D721Med (cell line): ENCODE data around the gene CASP5.
"Not testable (repeated sequence)": the region's sequence is repeated elsewhere in the genome, so short reads cannot be mapped to it uniquely, and the experiment has no call there.

Experiments used
- DNase-seq: peaks from one replicate; pipeline ENCODE4 v3.0.0; 2011; ENCODE audit warnings: low spot score; ENCODE audit not compliant: insufficient read length
- FAIRE-seq: peaks from 2 replicates; lab custom pipeline; 2011; peaks lifted over from hg19 to GRCh38; lab: Jason Lieb, UNC
- CTCF ChIP-seq: IDR thresholded peaks from 2 replicates; pipeline ENCODE4 v1.5.1; 2012; ENCODE audit warnings: mild to moderate bottlenecking, control low read depth; ENCODE audit not compliant: insufficient read depth; ENCODE audit errors: missing control alignments

Gene CASP5

GRCh38 chr11:105042178-105042577, 19.2 kb upstream of the CASP5 start:
- FAIRE-seq (no peak), DNase-seq (no peak)
- TF ChIP-seq CTCF = no peak

- FAIRE-seq (no peak), DNase-seq (no peak)
- TF ChIP-seq CTCF = no peak
Measured at GRCh38 chr11:105040703-105041102, 17.7 kb upstream of the CASP5 start.

- TF ChIP-seq CTCF = no peak
- FAIRE-seq (no peak), DNase-seq (no peak)
Measured at GRCh38 chr11:105034813-105035620, 12.0 kb upstream of the CASP5 start, which contains the start of gene CASP1. Gene CASP1 (minus strand): TSS chr11:105035144. CDS start chr11:105035113, 31 bp downstream.

- not testable (repeated sequence) for DNase-seq, FAIRE-seq
Measured at GRCh38 chr11:105034388-105034787, 11.4 kb upstream of the CASP5 start.

GRCh38 chr11:105033781-105034180, 10.8 kb upstream of the CASP5 start:
- FAIRE-seq = no peak
- TF ChIP-seq CTCF = no peak
- DNase-seq = no peak

GRCh38 chr11:105033343-105033742, 10.4 kb upstream of the CASP5 start:
- TF ChIP-seq CTCF = no peak
- FAIRE-seq (no peak), DNase-seq (no peak)

- FAIRE-seq (no peak), DNase-seq (no peak)
- TF ChIP-seq CTCF = no peak
Measured at GRCh38 chr11:105032495-105032894, 9.5 kb upstream of the CASP5 start.
